Panc1 (cell line): ENCODE results near the gene ZNF189. TPM values are rescaled to one million over a fixed set of nuclear protein-coding genes. Genes with fewer than 3 reads are reported as not detected.
A peak's percentile ranks its signal among the peaks of the same experiment; 100 is the strongest.

Experiments used
- ATAC-seq: fragments of 200-7000 bp; cut with Tn5 transposase; 2 replicates; pipeline ENCODE4 v1.9.1; 2020; ENCODE audit warnings: mild to moderate bottlenecking, moderate library complexity
- BruUV-seq: library from RNA; stranded (reverse); fragments of 400-500 nt; replicated peaks from 2 replicates; lab custom pipeline; 2021; lab: Mats Ljungman, UMichigan
- CTCF ChIA-PET: fragments of 300-600 bp; sonication (Branson Sonifier 250); formaldehyde crosslinking; loops from one replicate; lab custom pipeline; 2022; ENCODE audit warnings: antibody characterized with exemption; lab: Charles Lee
- POLR2A ChIA-PET: fragments of 300-600 bp; sonication (Branson Sonifier 250); formaldehyde crosslinking; loops from one replicate; lab custom pipeline; 2022; ENCODE audit warnings: antibody characterized with exemption; lab: Charles Lee
- DNase-seq: peaks from one replicate; pipeline ENCODE4 v3.0.0-alpha.2; 2010; ENCODE audit warnings: low read depth, low spot score
- H3K27ac ChIP-seq: 2 replicates; pipeline ENCODE4 v1.5.1; 2011; ENCODE audit warnings: mild to moderate bottlenecking, low read length, inconsistent platforms
- H3K27me3 ChIP-seq: fragments of 200-500 bp; sonication (Bioruptor generic); 2 replicates; pipeline ENCODE4 v1.6.0; 2014; ENCODE audit warnings: low read length, inconsistent platforms; ENCODE audit not compliant: control insufficient read depth, insufficient read depth
- H3K36me3 ChIP-seq: fragments of 200-500 bp; sonication (Bioruptor generic); 2 replicates; pipeline ENCODE4 v1.5.1; 2014; ENCODE audit warnings: inconsistent platforms, mild to moderate bottlenecking, low read length, moderate library complexity; ENCODE audit not compliant: control insufficient read depth, insufficient read depth
- H3K4me1 ChIP-seq: 2 replicates; pipeline ENCODE4 v1.5.1; 2011; ENCODE audit warnings: inconsistent platforms, mild to moderate bottlenecking, low read length, moderate library complexity; ENCODE audit not compliant: control insufficient read depth, insufficient read depth
- H3K4me3 ChIP-seq, 2 experiments: 2 replicates each; pipeline ENCODE4 v1.5.1; 2011 to 2012; ENCODE audit warnings: low read depth in 2 of 2, low read length in 2 of 2, mild to moderate bottlenecking in 2 of 2, inconsistent platforms in 1 of 2, moderate library complexity in 1 of 2
- H3K9me3 ChIP-seq: fragments of 200-500 bp; sonication (Bioruptor generic); 2 replicates; pipeline ENCODE4 v1.5.1; 2014; ENCODE audit warnings: low read depth, mild to moderate bottlenecking, inconsistent platforms, low read length, moderate library complexity; ENCODE audit not compliant: control insufficient read depth, insufficient read depth
- CTCF ChIP-seq: fragments of 450-650 bp; IDR thresholded peaks from 2 replicates; pipeline ENCODE4 v1.5.1; 2017; ENCODE audit warnings: mild to moderate bottlenecking
- POLR2AphosphoS5 ChIP-seq: IDR thresholded peaks from 2 replicates; pipeline ENCODE4 v1.6.1; 2012; ENCODE audit warnings: mild to moderate bottlenecking, low read depth, low read length, moderate library complexity
- REST ChIP-seq, 2 experiments: IDR thresholded peaks; 2 replicates each; pipeline ENCODE4 v1.6.1; 2011 to 2012; ENCODE audit warnings: low read depth in 2 of 2, control low read depth in 1 of 2, low read length in 1 of 2, mild to moderate bottlenecking in 1 of 2, moderate library complexity in 1 of 2; ENCODE audit not compliant: insufficient read depth in 1 of 2
- SIN3A ChIP-seq: IDR thresholded peaks from 2 replicates; pipeline ENCODE4 v1.6.1; 2012; ENCODE audit warnings: low read depth, mild to moderate bottlenecking, low read length, moderate library complexity, borderline replicate concordance; ENCODE audit not compliant: insufficient read depth
- TCF7L2 ChIP-seq: IDR thresholded peaks from 2 replicates; pipeline ENCODE4 v1.6.1; 2011; ENCODE audit warnings: mild to moderate bottlenecking, low read depth, low read length, inconsistent platforms
- in situ Hi-C: cut with HindIII; loops from 2 replicates; pipeline ENCODE4 v1.10.0; 2016; ENCODE audit warnings: low sequenced_read_pairs, low pct_unique_long_range_greater_than_20kb
- intact Hi-C: fragments of 100-400 bp; cut with micrococcal nuclease; formaldehyde crosslinking; loops from one replicate; pipeline ENCODE4 v1.10.0; 2022; ENCODE audit not compliant: unreplicated experiment
- total RNA-seq: library from RNA; stranded (reverse); gene quantifications from one replicate; pipeline ENCODE4 v1.2.1, GENCODE V29; 2021; ENCODE audit not compliant: unreplicated experiment

Gene ZNF189
- total RNA-seq, 1 experiment from 2014 or later: 7.0 TPM

DNA sequence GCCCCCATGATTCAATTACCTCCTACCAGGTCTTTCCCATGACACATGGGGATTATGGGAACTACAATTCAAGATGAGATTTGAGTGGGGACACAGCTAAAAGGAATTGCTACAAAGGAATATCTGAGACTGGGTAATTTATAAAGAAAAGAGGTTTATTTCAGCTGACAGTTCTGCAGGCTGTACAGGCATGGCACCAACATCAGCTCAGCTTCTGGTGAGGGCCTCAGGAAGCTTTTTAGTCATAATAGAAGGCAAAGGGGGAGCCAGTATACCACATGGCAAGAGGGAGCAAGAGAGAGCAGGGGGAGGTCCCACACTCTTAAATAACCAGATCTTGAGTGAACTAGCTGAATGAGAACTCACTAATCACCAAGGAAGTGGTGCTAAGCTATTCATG, 48.1 kb downstream of the ZNF189 start:
- Histone ChIP-seq H3K4me3 (no peak overlapping the region), H3K36me3 (no peaks in the 10 kb centered on the region), H3K9me3 (no peaks in the 10 kb centered on the region), H3K27me3 (peaks cover 2% of the 10 kb centered on the region; the same call in 1 of the 2 replicates), H3K27ac (no peak overlapping the region), H3K4me1 (no peaks in the 10 kb centered on the region)
- ATAC-seq: no peak
- intact Hi-C loops (no loop called here), in situ Hi-C loops (no loop called here)
- CTCF ChIA-PET: no interaction called here
- BruUV-seq: no TSS peak
- POLR2A ChIA-PET: no interaction called here
- no peak for TF ChIP-seq TCF7L2
- no peak for TF ChIP-seq REST (IDR thresholded peaks at IDR 0.05; ENCODE audit: insufficient read depth in 1 of 2, low read depth in 2 of 2, low read length in 1 of 2)
- no peak for TF ChIP-seq SIN3A
- no peak for TF ChIP-seq CTCF
- no peak for TF ChIP-seq POLR2AphosphoS5
- DNase-seq: no peak

GRCh38 chr9:101448680-101449070, 50.0 kb downstream of the ZNF189 start:
- POLR2A ChIA-PET: no interaction called here
- Histone ChIP-seq H3K27me3 (peaks cover 2% of the 10 kb centered on the region; the same call in 1 of the 2 replicates), H3K4me1 (no peaks in the 10 kb centered on the region), H3K4me3 (peak overlapping the region; percentile 11 to 52; a peak in 3 of 4 replicates), H3K27ac (no peak overlapping the region), H3K9me3 (no peaks in the 10 kb centered on the region), H3K36me3 (no peaks in the 10 kb centered on the region)
- DNase-seq: no peak
- CTCF ChIA-PET: interaction anchor here (0.9 to 1.6 kb wide), 6 partner anchors 10 to 85 kb away, joined by 3 to 10 read pairs (median 4); partner anchors contain the start of gene RNF20
- no peak for TF ChIP-seq REST (IDR thresholded peaks at IDR 0.05; ENCODE audit: insufficient read depth in 1 of 2, low read depth in 2 of 2, low read length in 1 of 2)
- TF ChIP-seq TCF7L2: no peak
- TF ChIP-seq CTCF: no peak
- TF ChIP-seq POLR2AphosphoS5: no peak
- no peak for TF ChIP-seq SIN3A
- no peak for ATAC-seq
- intact Hi-C loops: loop anchor here (2.0 kb wide), 1 partner anchor 82 kb away; no protein-coding TSS in a partner anchor
- in situ Hi-C loops: no loop called here
- no TSS peak for BruUV-seq
